ENCODE data around the gene CLDND2. TPM values are rescaled to one million over a fixed set of nuclear protein-coding genes. Genes with fewer than 3 reads are reported as not detected.
"Not testable (repeated sequence)": the region's sequence is repeated elsewhere in the genome, so short reads cannot be mapped to it uniquely, and the experiment has no call there.

CLDND2 gene
- total RNA-seq, 1 experiment from 2014 or later = 0.95 TPM

- CTCF ChIA-PET = no interaction called here
- POLR2A ChIA-PET = interaction anchor here (0.7 kb wide), 1 partner anchor 25 kb away, joined by 4 read pairs; no protein-coding TSS in a partner anchor
- H3K27me3 ChIP-seq (ENCODE audit: control insufficient read depth, insufficient read depth, low read length) = no peaks in the 10 kb centered on the region
- TF ChIP-seq SIN3A (IDR thresholded peaks at IDR 0.05; ENCODE audit: borderline replicate concordance, insufficient read depth, low read depth, low read length) (no peak), POLR2AphosphoS5 (IDR thresholded peaks at IDR 0.05; ENCODE audit: low read depth, low read length) (no peak), TCF7L2 (IDR thresholded peaks at IDR 0.05; ENCODE audit: low read depth, low read length) (no peak), CTCF (IDR thresholded peaks at IDR 0.05) (no peak)
- TF ChIP-seq, protein P1, sequence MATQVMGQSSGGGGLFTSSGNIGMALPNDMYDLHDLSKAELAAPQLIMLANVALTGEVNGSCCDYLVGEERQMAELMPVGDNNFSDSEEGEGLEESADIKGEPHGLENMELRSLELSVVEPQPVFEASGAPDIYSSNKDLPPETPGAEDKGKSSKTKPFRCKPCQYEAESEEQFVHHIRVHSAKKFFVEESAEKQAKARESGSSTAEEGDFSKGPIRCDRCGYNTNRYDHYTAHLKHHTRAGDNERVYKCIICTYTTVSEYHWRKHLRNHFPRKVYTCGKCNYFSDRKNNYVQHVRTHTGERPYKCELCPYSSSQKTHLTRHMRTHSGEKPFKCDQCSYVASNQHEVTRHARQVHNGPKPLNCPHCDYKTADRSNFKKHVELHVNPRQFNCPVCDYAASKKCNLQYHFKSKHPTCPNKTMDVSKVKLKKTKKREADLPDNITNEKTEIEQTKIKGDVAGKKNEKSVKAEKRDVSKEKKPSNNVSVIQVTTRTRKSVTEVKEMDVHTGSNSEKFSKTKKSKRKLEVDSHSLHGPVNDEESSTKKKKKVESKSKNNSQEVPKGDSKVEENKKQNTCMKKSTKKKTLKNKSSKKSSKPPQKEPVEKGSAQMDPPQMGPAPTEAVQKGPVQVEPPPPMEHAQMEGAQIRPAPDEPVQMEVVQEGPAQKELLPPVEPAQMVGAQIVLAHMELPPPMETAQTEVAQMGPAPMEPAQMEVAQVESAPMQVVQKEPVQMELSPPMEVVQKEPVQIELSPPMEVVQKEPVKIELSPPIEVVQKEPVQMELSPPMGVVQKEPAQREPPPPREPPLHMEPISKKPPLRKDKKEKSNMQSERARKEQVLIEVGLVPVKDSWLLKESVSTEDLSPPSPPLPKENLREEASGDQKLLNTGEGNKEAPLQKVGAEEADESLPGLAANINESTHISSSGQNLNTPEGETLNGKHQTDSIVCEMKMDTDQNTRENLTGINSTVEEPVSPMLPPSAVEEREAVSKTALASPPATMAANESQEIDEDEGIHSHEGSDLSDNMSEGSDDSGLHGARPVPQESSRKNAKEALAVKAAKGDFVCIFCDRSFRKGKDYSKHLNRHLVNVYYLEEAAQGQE (IDR thresholded peaks at IDR 0.05; ENCODE audit: insufficient read depth in 1 of 2, low read depth in 2 of 2, low read length in 1 of 2) = no peak
- H3K27ac ChIP-seq (ENCODE audit: low read length) = no peak within 1 kb of the TSS
- H3K9me3 ChIP-seq (ENCODE audit: control insufficient read depth, insufficient read depth, low read depth, low read length) = no peaks in the 10 kb centered on the region
- ATAC-seq (no peak), DNase-seq (ENCODE audit: low read depth, low spot score) (no peak)
- H3K4me3 ChIP-seq (ENCODE audit: low read depth in 2 of 2, low read length in 2 of 2) = no peak within 1 kb of the TSS
- intact Hi-C loops (cut with micrococcal nuclease; ENCODE audit: unreplicated experiment) (no loop called here), in situ Hi-C loops (cut with HindIII; ENCODE audit: low pct_unique_long_range_greater_than_20kb, low sequenced_read_pairs) (no loop called here)
- H3K4me1 ChIP-seq (ENCODE audit: control insufficient read depth, insufficient read depth, low read length) = no peaks in the 10 kb centered on the region
- no TSS peak for BruUV-seq (replicated peaks)
- no peaks in the 10 kb centered on the region for H3K36me3 ChIP-seq (ENCODE audit: control insufficient read depth, insufficient read depth, low read length)
Measured at GRCh38 chr19:51417107-51417809, 48.5 kb upstream of the CLDND2 start, which contains the start of gene SIGLEC10. Gene SIGLEC10 (minus strand): TSS chr19:51417642. CDS start chr19:51417581, 61 bp downstream.

DNA sequence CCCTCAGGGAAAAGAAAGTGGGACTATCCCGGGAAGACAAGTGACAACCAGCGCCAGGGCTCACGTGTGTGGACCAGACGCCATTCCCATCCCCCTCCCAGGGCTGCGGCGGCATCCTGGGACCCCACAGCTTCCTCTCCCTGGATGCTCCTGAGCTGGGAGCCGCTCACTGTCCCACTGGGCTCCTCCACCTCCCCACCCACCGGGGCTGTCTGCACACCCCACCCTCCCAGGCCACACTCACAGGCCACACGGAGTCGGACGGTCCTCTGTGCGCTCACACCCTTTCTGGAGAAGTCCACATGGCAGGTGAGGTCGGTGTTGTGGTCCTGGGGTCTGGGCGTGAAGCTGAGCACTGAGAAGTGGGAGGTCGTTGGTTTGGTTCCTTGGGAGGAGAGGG is 47.6 kb upstream of the CLDND2 start:
- BruUV-seq (replicated peaks); H3K36me3 ChIP-seq (ENCODE audit: control insufficient read depth, insufficient read depth, low read length); H3K4me1 ChIP-seq (ENCODE audit: control insufficient read depth, insufficient read depth, low read length); in situ Hi-C loops (cut with HindIII; ENCODE audit: low pct_unique_long_range_greater_than_20kb, low sequenced_read_pairs); ATAC-seq; CTCF ChIA-PET; H3K4me3 ChIP-seq (ENCODE audit: low read depth in 2 of 2, low read length in 2 of 2); POLR2A ChIA-PET; H3K27me3 ChIP-seq (ENCODE audit: control insufficient read depth, insufficient read depth, low read length); H3K9me3 ChIP-seq (ENCODE audit: control insufficient read depth, insufficient read depth, low read depth, low read length); H3K27ac ChIP-seq (ENCODE audit: low read length); intact Hi-C loops (cut with micrococcal nuclease; ENCODE audit: unreplicated experiment); DNase-seq (ENCODE audit: low read depth, low spot score): not testable (repeated sequence)

- no TSS peak for BruUV-seq (replicated peaks)
- ATAC-seq = no peak
- Histone ChIP-seq H3K27ac (ENCODE audit: low read length) (no peak overlapping the region), H3K27me3 (ENCODE audit: control insufficient read depth, insufficient read depth, low read length) (no peaks in the 10 kb centered on the region), H3K36me3 (ENCODE audit: control insufficient read depth, insufficient read depth, low read length) (no peaks in the 10 kb centered on the region), H3K9me3 (ENCODE audit: control insufficient read depth, insufficient read depth, low read depth, low read length) (no peaks in the 10 kb centered on the region), H3K4me3 (ENCODE audit: low read depth in 2 of 2, low read length in 2 of 2) (no peak overlapping the region), H3K4me1 (ENCODE audit: control insufficient read depth, insufficient read depth, low read length) (no peaks in the 10 kb centered on the region)
- intact Hi-C loops (cut with micrococcal nuclease; ENCODE audit: unreplicated experiment) = no loop called here
- CTCF ChIA-PET = interaction anchor here (0.6 kb wide), 1 partner anchor 874 kb away, joined by 10 read pairs; no protein-coding TSS in a partner anchor
- no peak for DNase-seq (ENCODE audit: low read depth, low spot score)
- in situ Hi-C loops (cut with HindIII; ENCODE audit: low pct_unique_long_range_greater_than_20kb, low sequenced_read_pairs) = no loop called here
- POLR2A ChIA-PET = no interaction called here
- TF ChIP-seq TCF7L2 (IDR thresholded peaks at IDR 0.05; ENCODE audit: low read depth, low read length) (no peak), POLR2AphosphoS5 (IDR thresholded peaks at IDR 0.05; ENCODE audit: low read depth, low read length) (no peak), SIN3A (IDR thresholded peaks at IDR 0.05; ENCODE audit: borderline replicate concordance, insufficient read depth, low read depth, low read length) (no peak), CTCF (IDR thresholded peaks at IDR 0.05) (no peak)
- TF ChIP-seq, protein P1 (IDR thresholded peaks at IDR 0.05; ENCODE audit: insufficient read depth in 1 of 2, low read depth in 2 of 2, low read length in 1 of 2) = no peak
Measured at GRCh38 chr19:51415187-51415586, 46.4 kb upstream of the CLDND2 start.
